DMS153 (cell line): ENCODE measurements around the gene TYROBP.
A peak's percentile ranks its signal among the peaks of the same experiment; 100 is the strongest.
"Not testable (repeated sequence)": the region's sequence is repeated elsewhere in the genome, so short reads cannot be mapped to it uniquely, and the experiment has no call there.

ENCODE experiments used
- DNase-seq: peaks from one replicate; lab custom pipeline; 2025; lab: John Stamatoyannopoulos, UW

The TYROBP gene

GRCh38 chr19:35899547-35900214, 8.4 kb downstream of the TYROBP start:
- DNase-seq, result peak; percentile 68

DNA sequence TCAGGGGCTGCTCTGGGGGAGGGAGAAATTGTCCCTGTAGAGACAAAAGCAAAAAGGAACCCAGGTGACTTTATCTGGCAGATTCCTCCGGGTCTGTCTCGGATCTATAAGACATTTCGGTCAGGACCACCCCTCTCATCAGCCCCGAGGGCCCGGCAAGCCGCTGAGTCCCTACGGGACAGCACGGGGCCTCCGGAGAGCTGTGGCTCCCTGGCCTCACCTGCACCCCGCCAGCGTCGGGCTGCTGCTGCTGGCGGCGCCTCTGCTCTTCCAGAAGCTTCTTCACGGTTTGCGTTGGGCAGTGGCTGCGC, 9.6 kb downstream of the TYROBP start:
- DNase-seq, result no peak

- no peak for DNase-seq
Measured at GRCh38 chr19:35897706-35898451, 10.2 kb downstream of the TYROBP start.

DNA sequence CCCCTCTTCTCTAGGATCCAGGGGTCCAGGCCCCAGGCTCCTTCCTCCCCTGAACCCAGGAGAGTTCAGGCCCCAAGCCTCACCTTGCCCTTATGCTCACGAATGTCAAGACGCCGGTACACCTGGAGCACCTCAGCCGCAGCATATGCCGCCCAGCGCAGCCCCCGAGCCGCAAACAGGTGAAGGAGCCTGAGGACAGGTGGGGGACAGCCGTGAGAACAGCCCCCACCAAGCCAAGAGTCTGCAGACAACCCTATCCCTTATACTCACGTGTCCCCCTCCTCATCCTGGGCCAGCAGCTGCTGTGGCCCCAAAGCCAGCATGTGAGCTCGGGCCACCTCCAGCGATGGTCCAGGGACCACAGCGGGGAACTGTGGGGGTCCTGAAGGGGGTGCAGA, 11.5 kb downstream of the TYROBP start:
- DNase-seq, result no peak

- DNase-seq, result no peak
Measured at GRCh38 chr19:35895911-35896642, 12.0 kb downstream of the TYROBP start.

- DNase-seq, result no peak
Measured at GRCh38 chr19:35894342-35894741, 13.8 kb downstream of the TYROBP start.

DNA sequence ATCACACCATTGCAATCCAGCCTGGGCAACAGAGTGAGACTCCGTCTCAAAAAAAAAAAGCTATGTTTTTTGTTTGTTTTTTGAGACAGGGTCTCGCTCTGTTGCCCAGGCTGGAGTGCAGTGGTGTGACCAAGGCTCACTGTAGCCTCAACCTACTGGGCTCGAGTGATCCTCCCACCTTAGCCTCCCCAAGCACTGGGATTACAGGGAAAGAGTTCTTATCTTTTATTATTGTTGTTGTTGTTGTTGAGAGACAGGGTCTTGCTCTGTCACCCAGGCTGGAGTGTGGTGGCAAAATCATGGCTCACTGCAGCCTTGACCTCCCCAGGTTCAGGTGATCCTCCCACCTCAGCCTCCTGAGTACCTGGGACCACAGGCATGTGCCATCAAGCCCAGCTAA, 16.3 kb downstream of the TYROBP start:
- not testable (repeated sequence) for DNase-seq

- DNase-seq, result no peak
Measured at GRCh38 chr19:35890113-35890650, 17.9 kb downstream of the TYROBP start.

DNA sequence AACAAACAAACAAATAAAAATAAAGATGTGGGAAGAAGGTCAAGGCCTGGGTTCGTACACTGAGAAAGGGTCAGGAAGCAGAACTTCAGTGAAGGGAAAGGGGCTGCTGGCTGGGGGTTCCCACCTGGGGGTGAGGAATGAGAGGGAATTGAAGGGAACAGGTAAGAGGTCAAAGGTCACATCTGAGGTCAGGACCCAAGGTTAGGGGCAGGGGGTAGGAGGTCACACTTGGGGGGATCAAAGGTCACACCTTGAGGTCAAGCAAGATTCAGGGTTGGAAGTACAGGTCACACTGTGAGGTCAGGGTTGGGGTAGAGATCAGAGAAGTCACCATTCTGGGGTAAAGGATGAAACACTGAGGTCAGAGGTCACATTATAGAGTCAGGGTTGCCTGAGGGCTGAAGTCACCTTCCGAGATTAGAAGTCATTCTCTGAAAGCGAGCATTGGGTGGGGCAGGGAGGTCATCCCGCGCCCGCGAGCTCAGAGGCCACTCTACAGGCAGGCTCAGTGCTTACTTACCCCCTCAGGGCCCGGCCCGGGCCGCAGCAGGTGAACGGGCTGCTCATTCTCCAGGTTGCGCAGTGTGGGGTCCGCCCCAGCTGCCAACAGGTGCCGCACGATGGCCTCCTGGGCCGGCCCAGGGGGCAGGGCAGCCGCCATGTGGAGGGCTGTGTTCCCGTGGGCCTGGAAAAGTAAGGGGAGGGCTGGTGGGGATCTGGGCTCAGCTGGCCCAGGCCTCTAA, 18.6 kb downstream of the TYROBP start:
- no peak for DNase-seq

DNA sequence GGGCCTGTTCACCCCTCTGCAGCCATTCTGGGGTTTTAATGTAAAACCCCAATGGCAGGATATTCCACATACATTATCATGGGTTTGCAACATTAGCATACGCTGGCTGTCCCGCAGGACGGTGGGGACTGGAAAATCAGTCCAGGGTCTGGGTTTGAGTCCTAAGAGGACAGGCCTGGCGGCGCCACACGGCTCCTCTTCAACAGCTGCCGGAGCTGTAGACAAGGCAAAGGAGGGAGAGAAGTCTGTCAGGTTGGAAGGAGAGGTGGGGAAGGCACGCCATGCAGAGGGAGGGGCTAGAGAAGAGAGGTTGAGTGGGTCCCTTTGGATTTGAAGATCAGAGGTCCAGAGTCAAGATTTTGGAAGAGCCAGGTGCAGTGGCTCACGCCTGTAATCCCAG, 19.7 kb downstream of the TYROBP start:
- DNase-seq, result no peak

DNA sequence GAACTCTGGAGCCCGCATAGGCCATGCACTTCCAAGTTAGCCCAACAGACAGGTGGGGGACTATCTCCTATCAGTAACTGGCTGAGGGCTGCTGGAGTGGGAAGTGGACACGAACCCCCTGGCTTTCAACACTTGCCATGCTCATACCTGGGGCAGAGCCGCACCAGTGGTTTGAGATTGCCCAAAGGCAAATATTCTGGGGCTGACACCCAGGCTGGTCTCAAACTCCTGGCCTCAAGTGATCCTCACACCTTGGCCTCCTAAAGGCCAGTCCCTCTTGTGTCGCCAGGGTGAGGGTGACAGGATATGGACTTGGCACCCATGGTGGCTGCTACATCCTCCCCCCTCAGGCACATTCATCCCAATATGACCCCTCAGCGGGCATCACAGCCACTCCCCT, 20.9 kb downstream of the TYROBP start:
- no peak for DNase-seq

- no peak for DNase-seq
Measured at GRCh38 chr19:35885904-35886303, 22.2 kb downstream of the TYROBP start.

DNA sequence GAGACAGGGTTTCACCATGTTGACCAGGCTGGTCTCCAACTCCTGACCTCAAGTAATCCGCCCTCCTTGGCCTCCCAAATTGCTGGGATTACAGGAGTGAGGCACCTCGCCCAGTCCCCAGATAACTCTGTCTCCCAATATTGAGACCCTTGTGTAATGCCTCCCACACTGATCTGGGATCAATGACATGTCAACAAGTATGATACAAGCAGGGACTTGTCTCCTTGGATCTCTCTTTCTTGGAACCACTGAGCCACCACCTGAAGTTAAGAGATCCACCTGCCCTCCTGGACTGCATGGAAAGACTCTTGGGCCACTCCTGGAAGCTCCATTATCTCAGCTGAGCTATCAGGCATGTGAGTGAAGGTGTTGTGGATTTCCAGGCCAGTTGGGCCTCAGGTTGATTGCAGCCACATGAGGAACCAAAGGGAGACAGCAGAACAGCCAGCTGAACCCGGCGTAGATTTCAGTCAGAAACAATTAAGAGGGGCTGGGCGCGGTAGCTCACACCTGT, 22.8 kb downstream of the TYROBP start:
- no peak for DNase-seq

- DNase-seq, result no peak
Measured at GRCh38 chr19:35883882-35884281, 24.2 kb downstream of the TYROBP start.

DNA sequence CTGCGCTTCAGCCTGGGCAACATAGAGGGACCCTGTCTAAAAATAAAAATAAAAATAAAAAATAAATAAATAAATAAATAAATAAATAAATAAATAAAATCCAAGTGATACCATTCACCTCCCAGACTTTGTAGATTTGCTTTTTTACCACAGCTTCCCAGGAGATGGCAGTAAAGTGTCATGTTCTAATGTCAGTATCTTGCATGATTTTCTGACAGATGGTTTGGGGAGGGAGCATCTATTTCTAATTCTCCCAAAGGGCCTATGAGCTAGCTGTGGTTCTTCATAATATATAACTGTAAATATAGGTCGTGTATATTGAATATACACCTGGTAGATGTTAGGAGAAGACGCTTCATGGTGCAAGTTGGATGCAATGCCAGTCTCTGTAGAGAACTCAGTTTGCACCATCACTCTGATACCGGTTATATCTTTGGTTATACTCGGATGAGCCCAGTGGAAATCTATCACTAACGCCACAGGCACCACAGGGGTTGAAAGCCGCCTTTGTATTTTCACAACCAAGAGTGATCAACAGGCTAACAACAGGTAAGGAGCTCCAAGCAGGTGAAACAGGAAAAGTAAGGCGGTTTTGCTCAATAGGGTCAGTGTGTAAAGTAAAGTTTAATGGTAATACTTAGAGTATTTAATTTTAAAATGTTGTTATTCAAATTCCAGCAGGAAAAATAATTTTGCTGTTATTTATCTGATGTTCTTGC, 25.8 kb downstream of the TYROBP start:
- peak; percentile 72 for DNase-seq

- peak; percentile 39 for DNase-seq
Measured at GRCh38 chr19:35879770-35880317, 28.3 kb downstream of the TYROBP start.

- no peak for DNase-seq
Measured at GRCh38 chr19:35879068-35879467, 29.0 kb downstream of the TYROBP start.

DNA sequence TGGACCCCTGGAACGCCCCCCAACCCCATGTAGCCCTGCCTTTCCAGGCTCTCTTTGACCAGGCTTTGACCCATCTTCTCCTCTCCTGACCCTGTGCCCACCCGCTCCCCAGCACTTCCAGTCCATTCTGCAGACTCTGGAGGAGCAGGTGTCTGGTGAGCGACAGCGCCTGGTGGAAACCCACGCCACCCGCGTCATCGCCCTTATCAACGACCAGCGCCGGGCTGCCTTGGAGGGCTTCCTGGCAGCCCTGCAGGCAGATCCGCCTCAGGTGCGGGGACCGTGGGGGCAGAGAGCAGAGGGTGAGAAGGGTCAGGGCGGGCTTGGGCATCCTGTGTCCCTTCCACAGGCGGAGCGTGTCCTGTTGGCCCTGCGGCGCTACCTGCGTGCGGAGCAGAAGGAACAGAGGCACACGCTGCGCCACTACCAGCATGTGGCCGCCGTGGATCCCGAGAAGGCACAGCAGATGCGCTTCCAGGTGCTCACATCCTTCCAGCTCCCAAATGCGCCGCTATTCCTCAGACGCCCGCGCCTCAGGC, 33.6 kb downstream of the TYROBP start:
- no peak for DNase-seq

- no peak for DNase-seq
Measured at GRCh38 chr19:35872180-35872579, 35.9 kb downstream of the TYROBP start.

- DNase-seq, result no peak
Measured at GRCh38 chr19:35871611-35872010, 36.5 kb downstream of the TYROBP start.

- no peak for DNase-seq
Measured at GRCh38 chr19:35870798-35871197, 37.3 kb downstream of the TYROBP start.
